C1 segment of cervical spinal cord (tissue), 14 donors: ENCODE measurements around the gene CEMIP.

Experiments
- DNase-seq, 14 donors: peaks; one replicate each; lab custom pipeline; 2025; lab: John Stamatoyannopoulos, UW

Gene CEMIP

GRCh38 chr15:80921736-80922410 is 142.7 kb downstream of the CEMIP start:
- no peak for DNase-seq

GRCh38 chr15:80923668-80924067 is 144.5 kb downstream of the CEMIP start:
- no peak for DNase-seq

- DNase-seq, result no peak
Observed at GRCh38 chr15:80924278-80924677, 145.1 kb downstream of the CEMIP start.

GRCh38 chr15:80925597-80926059 is 146.5 kb downstream of the CEMIP start:
- DNase-seq, result peak in 4 of 14 donors; percentile 5 to 87 (median 42)

- peak in 1 of 14 donors; percentile 53 for DNase-seq
Observed at GRCh38 chr15:80926126-80926525, 147.0 kb downstream of the CEMIP start.

GRCh38 chr15:80929225-80929624 is 150.1 kb downstream of the CEMIP start:
- DNase-seq, result no peak

- DNase-seq, result no peak
Observed at GRCh38 chr15:80929689-80930088, 150.5 kb downstream of the CEMIP start.

GRCh38 chr15:80931191-80931590 is 152.0 kb downstream of the CEMIP start:
- DNase-seq, result no peak

GRCh38 chr15:80931721-80932512 is 152.7 kb downstream of the CEMIP start:
- DNase-seq, result no peak

GRCh38 chr15:80932513-80932815 is 153.3 kb downstream of the CEMIP start:
- no peak for DNase-seq

GRCh38 chr15:80932989-80933388 is 153.8 kb downstream of the CEMIP start:
- no peak for DNase-seq

- no peak for DNase-seq
Observed at GRCh38 chr15:80934761-80935221, 155.6 kb downstream of the CEMIP start.

GRCh38 chr15:80936288-80937078 is 157.3 kb downstream of the CEMIP start:
- no peak for DNase-seq

- DNase-seq, result no peak
Observed at GRCh38 chr15:80937718-80938117, 158.5 kb downstream of the CEMIP start.

GRCh38 chr15:80939216-80939615 is 160.0 kb downstream of the CEMIP start:
- no peak for DNase-seq

GRCh38 chr15:80940331-80940730 is 161.2 kb downstream of the CEMIP start:
- DNase-seq, result no peak

GRCh38 chr15:80940851-80941250 is 161.7 kb downstream of the CEMIP start:
- no peak for DNase-seq

GRCh38 chr15:80942266-80942665 is 163.1 kb downstream of the CEMIP start:
- no peak for DNase-seq

- peak in 2 of 14 donors; percentile 13 to 67 for DNase-seq
Observed at GRCh38 chr15:80942746-80943565, 163.8 kb downstream of the CEMIP start.

- DNase-seq, result no peak
Observed at GRCh38 chr15:80944818-80945217, 165.6 kb downstream of the CEMIP start.

GRCh38 chr15:80945605-80946004 is 166.4 kb downstream of the CEMIP start:
- DNase-seq, result no peak
